A549 (cell line): ENCODE results near the gene DBET. TPM values are rescaled to one million over a fixed set of nuclear protein-coding genes. Genes with fewer than 3 reads are reported as not detected.
A peak's percentile ranks its signal among the peaks of the same experiment; 100 is the strongest.
"Not testable (repeated sequence)": the region's sequence is repeated elsewhere in the genome, so short reads cannot be mapped to it uniquely, and the experiment has no call there.

Experiments
- ATAC-seq, 2 experiments: fragments of 200-7000 bp in 1 of 2; fragments of >200 bp in 1 of 2; cut with Nextera tagmentation in 1 of 2; cut with Tn5 transposase in 1 of 2; 3 replicates each; pipeline versions ENCODE4 v1.8.0 to v1.9.1; 2018 to 2020; ENCODE audit warnings: mild to moderate bottlenecking in 1 of 2, moderate library complexity in 1 of 2
- CTCF ChIA-PET: fragments of 300-600 bp; sonication (Branson Sonifier 250); formaldehyde crosslinking; extraction: SDS; loops from one replicate; lab custom pipeline; 2021; ENCODE audit warnings: antibody characterized with exemption, inconsistent platforms; lab: Yijun Ruan, JAX
- POLR2A ChIA-PET: fragments of 350-600 bp; formaldehyde crosslinking; extraction: SDS; loops from one replicate; lab custom pipeline; 2021; ENCODE audit warnings: antibody characterized with exemption, inconsistent platforms; lab: Yijun Ruan, JAX
- DNase-seq, 2 experiments: peaks; one replicate each; pipeline versions ENCODE4 v3.0.0 to v3.0.0-alpha.2; 2011 to 2016; ENCODE audit warnings: low read depth in 1 of 2, low spot score in 1 of 2
- FAIRE-seq: peaks from 2 replicates; lab custom pipeline; 2011; peaks lifted over from hg19 to GRCh38; lab: Jason Lieb, UNC
- H3K27ac ChIP-seq, 2 experiments: fragments of >200 bp; sonication (Bioruptor Twin); formaldehyde crosslinking; 3 replicates each; pipeline ENCODE4 v1.5.1; 2016 to 2017
- H3K4me1 ChIP-seq: fragments of >200 bp; sonication (Bioruptor Twin); formaldehyde crosslinking; 3 replicates; pipeline ENCODE4 v1.6.1; 2016
- H3K4me2 ChIP-seq: fragments of >200 bp; sonication (Bioruptor Twin); formaldehyde crosslinking; 3 replicates; pipeline ENCODE4 v1.6.1; 2016
- H3K4me3 ChIP-seq: fragments of >200 bp; sonication (Bioruptor Twin); formaldehyde crosslinking; 3 replicates; pipeline ENCODE4 v1.5.1; 2016
- H3K9me3 ChIP-seq: fragments of >200 bp; sonication (Bioruptor Twin); formaldehyde crosslinking; 3 replicates; pipeline ENCODE4 v1.6.1; 2016
- EHMT2 ChIP-seq: fragments of 200-600 bp; sonication (generic); IDR thresholded peaks from 2 replicates; pipeline ENCODE4 v1.6.1; 2016; ENCODE audit warnings: antibody characterized with exemption, low read depth, mild to moderate bottlenecking, moderate library complexity
- WGBS: methylation state at CpG from one replicate; pipeline ENCODE4 v1.1.6; 2017; ENCODE audit errors: missing lambda C conversion rate; 5-methylcytosine and 5-hydroxymethylcytosine counted together
- polyA plus RNA-seq, 4 experiments: library from polyadenylated mRNA; depleted of rRNA in 3 of 4; stranded (reverse); fragments of >200 nt; fragmentation: RNase III in 1 of 4; extraction: RNeasy Plus Mini Kit Qiagen cat#74134 plus additional on column Dnase treatment in 1 of 4; gene quantifications; 2 replicates in 3 of 4; 3 replicates in 1 of 4; pipeline ENCODE4 v1.2.3, GENCODE V29; 2011 to 2017
- TF ChIP-seq, protein P1 (sequence below): fragments of 250-450 bp; sonication (Bioruptor Pico); IDR thresholded peaks from 2 replicates; pipeline ENCODE4 v1.5.0; 2021; ENCODE audit warnings: mild to moderate bottlenecking, moderate library complexity, borderline replicate concordance
- TF ChIP-seq, protein P2 (sequence below): fragments of >200 bp; sonication (Bioruptor Twin); formaldehyde crosslinking; IDR thresholded peaks from 2 replicates; pipeline ENCODE4 v1.6.1; 2016

Gene DBET
- polyA plus RNA-seq, 2 of the 4 experiments (the other 2 are of a cell fraction): not detected

DNA sequence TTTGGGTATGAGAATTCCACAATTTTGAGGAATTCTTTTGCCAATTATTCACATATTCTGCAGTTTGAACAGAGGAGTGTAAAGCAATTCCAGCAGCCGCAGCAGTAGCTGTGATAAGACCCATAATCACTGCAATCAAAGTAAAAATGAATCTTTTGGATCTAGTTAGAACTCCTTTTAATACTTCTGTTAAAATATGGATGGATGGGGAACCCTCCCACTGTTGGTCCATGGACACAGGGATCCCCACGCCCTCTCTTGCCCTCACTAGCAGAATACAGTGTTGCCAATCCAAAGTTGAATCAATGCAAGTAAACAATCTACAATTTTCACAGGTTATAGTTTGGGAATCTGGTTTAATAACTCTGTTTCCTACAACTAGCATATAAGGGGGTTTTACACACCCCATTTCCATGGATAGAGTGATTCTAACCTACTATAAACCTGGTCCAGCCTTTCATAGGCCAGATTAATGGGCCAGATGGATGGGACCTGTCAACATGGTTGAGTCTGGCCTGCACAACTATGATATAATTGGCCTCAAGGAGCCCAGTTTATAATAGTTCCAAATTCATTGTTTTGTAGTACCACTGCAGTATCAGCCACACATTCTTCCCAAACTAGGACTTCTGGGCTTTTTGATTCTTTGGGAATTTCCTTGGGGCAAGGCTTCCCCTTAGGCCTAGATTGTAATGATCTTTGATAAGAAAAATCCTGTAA is 43.6 kb downstream of the DBET start:
- H3K4me3 ChIP-seq, H3K4me2 ChIP-seq, H3K4me1 ChIP-seq, H3K27ac ChIP-seq, DNase-seq, FAIRE-seq, ATAC-seq, POLR2A ChIA-PET, H3K9me3 ChIP-seq, CTCF ChIA-PET: not testable (repeated sequence)
- WGBS: 13% methylated on average over 2 of the region's 2 CpGs
- TF ChIP-seq, protein P1, sequence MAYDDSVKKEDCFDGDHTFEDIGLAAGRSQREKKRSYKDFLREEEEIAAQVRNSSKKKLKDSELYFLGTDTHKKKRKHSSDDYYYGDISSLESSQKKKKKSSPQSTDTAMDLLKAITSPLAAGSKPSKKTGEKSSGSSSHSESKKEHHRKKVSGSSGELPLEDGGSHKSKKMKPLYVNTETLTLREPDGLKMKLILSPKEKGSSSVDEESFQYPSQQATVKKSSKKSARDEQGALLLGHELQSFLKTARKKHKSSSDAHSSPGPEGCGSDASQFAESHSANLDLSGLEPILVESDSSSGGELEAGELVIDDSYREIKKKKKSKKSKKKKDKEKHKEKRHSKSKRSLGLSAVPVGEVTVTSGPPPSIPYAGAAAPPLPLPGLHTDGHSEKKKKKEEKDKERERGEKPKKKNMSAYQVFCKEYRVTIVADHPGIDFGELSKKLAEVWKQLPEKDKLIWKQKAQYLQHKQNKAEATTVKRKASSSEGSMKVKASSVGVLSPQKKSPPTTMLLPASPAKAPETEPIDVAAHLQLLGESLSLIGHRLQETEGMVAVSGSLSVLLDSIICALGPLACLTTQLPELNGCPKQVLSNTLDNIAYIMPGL (CRISPR knock-in tag): 0 out of 2 replicates have a peak, but pooled peaks have one; percentile 38

DNA sequence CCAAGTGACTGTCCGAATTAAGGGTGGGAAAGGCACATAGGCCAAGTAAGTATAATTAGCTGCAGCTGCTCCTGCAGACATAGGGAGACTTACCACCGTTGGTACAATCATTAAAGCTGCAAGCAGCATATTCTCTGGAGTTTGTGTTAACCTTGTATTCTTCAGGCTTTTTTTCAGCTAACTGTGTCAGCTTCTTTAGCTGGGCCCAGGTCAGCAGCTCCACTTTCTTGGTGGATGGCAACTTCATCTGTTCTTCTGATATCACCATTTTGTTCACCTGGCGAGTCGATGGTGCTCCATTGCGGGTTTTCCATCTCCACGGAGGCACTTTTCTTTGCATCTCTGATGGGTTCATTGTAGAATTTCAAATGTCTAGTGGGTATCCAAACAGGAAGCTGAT is 44.5 kb downstream of the DBET start:
- H3K27ac ChIP-seq, POLR2A ChIA-PET, H3K4me3 ChIP-seq, CTCF ChIA-PET, ATAC-seq, H3K4me1 ChIP-seq, FAIRE-seq, DNase-seq, H3K4me2 ChIP-seq, H3K9me3 ChIP-seq: not testable (repeated sequence)
- WGBS: 20% methylated on average over 6 of the region's 6 CpGs

DNA sequence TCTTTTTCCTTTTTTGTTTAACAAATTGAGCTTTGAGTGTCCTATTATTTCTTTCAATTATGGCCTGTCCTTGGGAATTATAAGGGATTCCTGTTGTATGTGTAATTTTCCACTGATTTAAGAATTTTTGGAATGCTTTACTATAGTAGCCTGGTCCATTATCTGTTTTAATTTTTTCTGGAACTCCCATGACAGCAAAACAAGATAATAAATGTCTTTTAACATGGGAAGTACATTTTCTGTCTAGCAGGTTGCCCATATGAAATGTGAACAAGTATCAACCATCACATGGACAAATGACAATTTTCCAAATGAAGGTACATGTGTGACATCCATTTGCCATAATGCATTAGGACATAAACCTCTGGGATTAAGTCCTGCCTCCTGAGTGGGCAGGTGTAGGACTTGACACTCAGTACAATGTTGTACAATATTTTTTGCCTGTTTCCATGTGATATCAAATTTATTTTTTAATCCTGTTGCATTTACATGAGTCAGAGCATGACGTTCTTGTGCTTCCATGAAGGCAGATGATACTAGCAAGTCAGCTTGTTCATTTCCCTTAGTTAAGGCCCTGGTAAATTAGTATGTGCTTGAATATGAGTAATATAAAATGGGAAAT is 45.2 kb downstream of the DBET start:
- CTCF ChIA-PET, H3K27ac ChIP-seq, H3K4me1 ChIP-seq, ATAC-seq, H3K4me3 ChIP-seq, DNase-seq, POLR2A ChIA-PET, FAIRE-seq, H3K4me2 ChIP-seq, H3K9me3 ChIP-seq: not testable (repeated sequence)
- 8% methylated on average over 1 of the region's 1 CpG for WGBS

DNA sequence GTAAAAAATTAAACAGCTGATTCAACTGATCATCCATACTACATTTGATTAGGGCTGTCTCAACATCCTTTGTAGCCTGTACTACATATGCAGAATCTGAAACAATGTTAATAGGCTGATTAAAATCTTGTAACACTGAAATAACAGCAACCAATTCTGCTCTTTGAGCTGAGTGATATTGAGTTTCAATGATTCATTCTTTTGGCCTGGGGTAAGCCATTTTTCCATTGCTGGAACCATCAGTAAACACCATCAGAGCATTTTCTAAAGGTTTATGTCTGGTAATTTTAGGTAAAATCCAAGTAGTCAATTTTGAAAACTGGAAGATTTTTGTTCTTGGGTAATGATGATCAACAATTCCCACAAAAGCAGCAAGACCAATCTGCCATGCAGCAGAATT is 45.7 kb downstream of the DBET start:
- H3K9me3 ChIP-seq, FAIRE-seq, ATAC-seq, H3K4me3 ChIP-seq, CTCF ChIA-PET, H3K4me2 ChIP-seq, DNase-seq, POLR2A ChIA-PET, H3K4me1 ChIP-seq, H3K27ac ChIP-seq: not testable (repeated sequence)
- TF ChIP-seq EHMT2: peak; percentile 40; the same call in 1 of the 2 replicates

DNA sequence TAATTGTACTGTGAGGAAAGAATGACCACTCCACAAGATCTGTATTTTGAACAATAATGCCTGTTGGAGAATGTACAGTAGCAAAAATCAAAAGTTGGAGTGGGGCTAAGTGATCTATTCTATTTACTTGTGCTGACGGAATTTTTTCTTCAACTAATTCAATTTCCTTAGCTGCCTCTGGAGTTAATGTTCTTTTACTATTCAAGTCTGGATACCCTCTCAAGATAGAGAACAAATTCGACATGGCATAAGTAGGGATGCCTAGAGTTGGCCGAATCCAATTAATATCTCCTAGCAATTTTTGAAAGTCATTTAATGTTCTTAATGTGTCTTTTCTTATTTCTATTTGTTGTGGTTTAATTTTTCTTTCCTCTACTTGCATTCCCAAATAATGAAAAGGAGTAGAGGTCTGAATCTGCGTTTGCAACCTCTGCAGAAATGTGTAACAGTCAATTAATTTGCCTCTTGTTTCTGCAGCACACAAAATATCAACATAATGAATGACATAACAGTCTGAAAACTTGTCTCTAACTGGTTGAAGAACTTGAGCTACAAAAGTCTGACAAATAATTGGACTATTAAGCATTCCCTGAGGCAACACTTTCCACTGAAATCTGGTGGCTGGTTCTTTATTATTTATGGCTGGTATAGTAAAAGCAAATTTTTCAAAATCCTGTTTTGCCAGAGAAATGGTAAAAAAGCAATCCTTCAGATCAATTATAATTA is 46.4 kb downstream of the DBET start:
- FAIRE-seq, POLR2A ChIA-PET, DNase-seq, H3K4me3 ChIP-seq, H3K9me3 ChIP-seq, H3K4me1 ChIP-seq, H3K27ac ChIP-seq: not testable (repeated sequence)
- ATAC-seq: peak in 1 of 2 experiments; percentile 22; a peak in 3 of 6 replicates
- CTCF ChIA-PET: interaction anchor here (0.9 to 1.7 kb wide), 2 partner anchors 10 to 138 kb away, joined by 3 to 4 read pairs; no protein-coding TSS in a partner anchor
- TF ChIP-seq, protein P2, sequence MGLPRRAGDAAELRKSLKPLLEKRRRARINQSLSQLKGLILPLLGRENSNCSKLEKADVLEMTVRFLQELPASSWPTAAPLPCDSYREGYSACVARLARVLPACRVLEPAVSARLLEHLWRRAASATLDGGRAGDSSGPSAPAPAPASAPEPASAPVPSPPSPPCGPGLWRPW: 0 out of 2 replicates have a peak, but pooled peaks have one; percentile 17
- peak overlapping the region; percentile 64; the same call in 2 of the 3 replicates for H3K4me2 ChIP-seq
- 34% methylated on average over 4 of the region's 4 CpGs for WGBS

DNA sequence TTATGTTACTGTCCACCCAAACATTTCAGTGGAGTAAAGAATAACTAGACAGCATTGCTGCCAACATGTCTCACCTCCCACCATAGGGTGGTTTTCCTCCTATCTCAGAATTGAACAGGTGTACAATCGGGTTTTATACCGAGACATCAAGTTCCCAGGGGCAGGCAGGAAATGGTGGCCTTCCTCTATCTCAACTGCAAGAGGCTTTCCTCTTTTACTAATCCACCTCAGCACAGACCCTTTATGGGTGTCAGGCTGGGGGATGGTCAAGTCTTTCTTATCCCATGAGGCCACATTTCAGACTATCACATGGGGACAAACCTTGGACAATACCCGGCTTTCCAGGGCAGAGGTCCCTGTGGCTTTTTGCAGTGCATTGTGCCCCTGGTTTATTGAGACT is 48.6 kb downstream of the DBET start:
- DNase-seq, H3K4me1 ChIP-seq, H3K9me3 ChIP-seq, ATAC-seq, FAIRE-seq, CTCF ChIA-PET, H3K4me3 ChIP-seq, POLR2A ChIA-PET, H3K4me2 ChIP-seq, H3K27ac ChIP-seq: not testable (repeated sequence)
- WGBS: 11% methylated on average over 3 of the region's 3 CpGs

DNA sequence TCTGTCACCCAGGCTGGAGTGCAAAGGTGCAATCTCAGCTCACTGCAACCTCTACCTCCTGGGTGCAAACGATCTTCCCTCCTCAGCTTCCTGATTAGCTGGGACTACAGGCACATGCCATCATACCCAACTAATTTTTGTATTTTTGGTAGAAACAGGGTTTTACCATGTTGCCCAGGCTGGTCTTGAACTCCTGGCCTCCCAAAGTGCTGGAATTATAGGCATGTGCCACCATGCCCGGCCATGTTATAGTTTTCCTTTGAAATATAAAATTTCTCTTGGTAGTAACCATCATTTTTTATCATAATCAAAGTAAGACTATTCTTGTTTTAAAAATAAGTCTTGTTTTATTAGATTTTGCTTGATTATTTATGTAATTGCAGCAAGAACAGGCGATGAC is 50.7 kb downstream of the DBET start:
- H3K27ac ChIP-seq, CTCF ChIA-PET, FAIRE-seq, POLR2A ChIA-PET, ATAC-seq, DNase-seq, H3K4me2 ChIP-seq, H3K4me3 ChIP-seq, H3K9me3 ChIP-seq, H3K4me1 ChIP-seq: not testable (repeated sequence)
- 12% methylated on average over 3 of the region's 3 CpGs for WGBS
